ENCODE data around the gene CD109.
A peak's percentile ranks its signal among the peaks of the same experiment; 100 is the strongest.
"Not testable (repeated sequence)": the region's sequence is repeated elsewhere in the genome, so short reads cannot be mapped to it uniquely, and the experiment has no call there.

The CD109 gene

GRCh38 chr6:73695619-73696421 is at the start of gene CD109:
TSS of gene CD109 (plus strand) at chr6:73696203. CDS start at chr6:73696216, 13 bp downstream.
- peak; percentile 64 for DNase-seq (ENCODE audit: low read depth)

GRCh38 chr6:73648166-73648565 is 47.8 kb upstream of the CD109 start:
- no peak for DNase-seq (ENCODE audit: low read depth)

GRCh38 chr6:73649783-73650182 is 46.2 kb upstream of the CD109 start:
- no peak for DNase-seq (ENCODE audit: low read depth)

- no peak for DNase-seq (ENCODE audit: low read depth)
Measured at GRCh38 chr6:73652637-73653570, 43.1 kb upstream of the CD109 start.

GRCh38 chr6:73653571-73654424 is 42.2 kb upstream of the CD109 start, which contains the start of gene SLC17A5:
TSS of gene SLC17A5 (minus strand) at chr6:73653992. CDS start at chr6:73653886, 106 bp downstream.
- DNase-seq (ENCODE audit: low read depth), result peak; percentile 79

GRCh38 chr6:73655341-73655917 is 40.6 kb upstream of the CD109 start:
- no peak for DNase-seq (ENCODE audit: low read depth)

GRCh38 chr6:73656531-73657145 is 39.4 kb upstream of the CD109 start:
- DNase-seq (ENCODE audit: low read depth), result no peak

- DNase-seq (ENCODE audit: low read depth), result no peak
Measured at GRCh38 chr6:73657201-73657600, 38.8 kb upstream of the CD109 start.

GRCh38 chr6:73664701-73665100 is 31.3 kb upstream of the CD109 start:
- no peak for DNase-seq (ENCODE audit: low read depth)

GRCh38 chr6:73665686-73666319 is 30.2 kb upstream of the CD109 start:
- no peak for DNase-seq (ENCODE audit: low read depth)

- DNase-seq (ENCODE audit: low read depth), result no peak
Measured at GRCh38 chr6:73666393-73666792, 29.6 kb upstream of the CD109 start.

GRCh38 chr6:73667798-73668197 is 28.2 kb upstream of the CD109 start:
- no peak for DNase-seq (ENCODE audit: low read depth)

GRCh38 chr6:73669005-73669404 is 27.0 kb upstream of the CD109 start:
- no peak for DNase-seq (ENCODE audit: low read depth)

GRCh38 chr6:73671911-73672685 is 23.9 kb upstream of the CD109 start:
- no peak for DNase-seq (ENCODE audit: low read depth)

GRCh38 chr6:73675466-73676098 is 20.4 kb upstream of the CD109 start:
- DNase-seq (ENCODE audit: low read depth), result no peak

- no peak for DNase-seq (ENCODE audit: low read depth)
Measured at GRCh38 chr6:73679009-73679408, 17.0 kb upstream of the CD109 start.

GRCh38 chr6:73679846-73680245 is 16.2 kb upstream of the CD109 start:
- DNase-seq (ENCODE audit: low read depth), result not testable (repeated sequence)

GRCh38 chr6:73680289-73680918 is 15.6 kb upstream of the CD109 start:
- DNase-seq (ENCODE audit: low read depth), result no peak

GRCh38 chr6:73683574-73683973 is 12.4 kb upstream of the CD109 start:
- DNase-seq (ENCODE audit: low read depth), result not testable (repeated sequence)
